HepG2 (cell line): ENCODE measurements around the gene NPTXR. TPM values are rescaled to one million over a fixed set of nuclear protein-coding genes. Genes with fewer than 3 reads are reported as not detected.

Experiments
- ATAC-seq: fragments of 200-7000 bp; cut with Tn5 transposase; 3 replicates; pipeline ENCODE4 v1.9.1; 2020; ENCODE audit warnings: mild to moderate bottlenecking, moderate library complexity
- BruUV-seq: library from RNA; stranded (reverse); fragments of 400-500 nt; replicated peaks from 2 replicates; lab custom pipeline; 2021; lab: Mats Ljungman, UMichigan
- CTCF ChIA-PET: fragments of 300-600 bp; formaldehyde crosslinking; extraction: SDS; loops from one replicate; lab custom pipeline; 2021; ENCODE audit warnings: low total read pairs, inconsistent platforms, low intra/inter-chr PET ratio; lab: Yijun Ruan, JAX
- POLR2A ChIA-PET: fragments of 350-600 bp; sonication (Branson Sonifier 250); formaldehyde crosslinking; loops from one replicate; lab custom pipeline; 2020; ENCODE audit warnings: antibody characterized with exemption, inconsistent platforms; lab: Yijun Ruan, JAX
- DNase-seq: peaks from one replicate; pipeline ENCODE4 v3.0.0-alpha.2; 2015; ENCODE audit warnings: low spot score
- FAIRE-seq: peaks from 3 replicates; lab custom pipeline; 2011; peaks lifted over from hg19 to GRCh38; lab: Jason Lieb, UNC
- H2AFZ ChIP-seq: one replicate; pipeline ENCODE4 v1.6.1; 2011; ENCODE audit warnings: low read length, inconsistent platforms
- H3K27ac ChIP-seq: fragments of 300-600 bp; 3 replicates; pipeline ENCODE4 v1.8.0; 2011; ENCODE audit warnings: mixed run types, mild to moderate bottlenecking, mixed read lengths, low read length, inconsistent platforms; ENCODE audit not compliant: insufficient read depth; ENCODE audit errors: extremely low read length
- H3K27me3 ChIP-seq, 2 experiments: fragments of 200-600 bp in 1 of 2; 2 replicates in 1 of 2; 3 replicates in 1 of 2; pipeline versions ENCODE4 v1.6.0 to v1.8.0; 2011; ENCODE audit warnings: low read length in 2 of 2, mild to moderate bottlenecking in 2 of 2, moderate library complexity in 2 of 2, inconsistent platforms in 1 of 2; ENCODE audit not compliant: insufficient read depth in 2 of 2, control insufficient read depth in 1 of 2
- H3K36me3 ChIP-seq, 2 experiments: fragments of 200-600 bp in 1 of 2; replicated peaks in 1 of 2; 2 replicates in 1 of 2; 3 replicates in 1 of 2; pipeline versions ENCODE4 v1.5.1 to v1.8.0; 2011; ENCODE audit warnings: low read length in 2 of 2, inconsistent platforms in 1 of 2; ENCODE audit not compliant: insufficient read depth in 2 of 2, control insufficient read depth in 1 of 2
- H3K4me1 ChIP-seq: 2 replicates; pipeline ENCODE4 v1.5.1; 2012; ENCODE audit warnings: low read length, inconsistent platforms; ENCODE audit not compliant: insufficient read depth
- H3K4me2 ChIP-seq: 2 replicates; pipeline ENCODE4 v1.6.0; 2011; ENCODE audit warnings: low read depth, low read length, inconsistent platforms
- H3K4me3 ChIP-seq, 3 experiments: fragments of 200-600 bp in 1 of 3; sonication (generic), shearing (Covaris generic) in 1 of 3; replicated peaks in 1 of 3; 2 replicates each; pipeline ENCODE4 v1.5.1; 2011 to 2016; ENCODE audit warnings: low read length in 3 of 3, inconsistent platforms in 2 of 3, low read depth in 2 of 3, mild to moderate bottlenecking in 2 of 3, control low read depth in 1 of 3, mixed read lengths in 1 of 3; ENCODE audit not compliant: insufficient read depth in 1 of 3
- H3K79me2 ChIP-seq: one replicate; pipeline ENCODE4 v1.6.1; 2011; ENCODE audit warnings: low read length, inconsistent platforms; ENCODE audit not compliant: insufficient read depth
- H3K9ac ChIP-seq: 2 replicates; pipeline ENCODE4 v1.6.0; 2011; ENCODE audit warnings: mild to moderate bottlenecking, low read depth, low read length, inconsistent platforms; ENCODE audit not compliant: insufficient read depth
- H3K9me3 ChIP-seq: 2 replicates; pipeline ENCODE4 v1.5.1; 2012; ENCODE audit warnings: mild to moderate bottlenecking, low read length
- H4K20me1 ChIP-seq: 2 replicates; pipeline ENCODE4 v1.6.0; 2011; ENCODE audit warnings: inconsistent platforms, mild to moderate bottlenecking, low read length, moderate library complexity; ENCODE audit not compliant: insufficient read depth
- CBX5 ChIP-seq: sonication (generic); formaldehyde crosslinking; IDR thresholded peaks from 2 replicates; pipeline ENCODE4 v1.4.0; 2020; ENCODE audit warnings: missing genetic modification reagents, borderline replicate concordance
- ELF3 ChIP-seq: IDR thresholded peaks from 2 replicates; pipeline ENCODE4 v1.6.1; 2016; ENCODE audit warnings: missing genetic modification reagents, missing compliant biosample characterization
- ERF ChIP-seq: IDR thresholded peaks from 2 replicates; pipeline ENCODE4 v1.6.1; 2018; ENCODE audit warnings: missing biosample characterization, missing genetic modification reagents
- FOSL2 ChIP-seq: sonication (generic); formaldehyde crosslinking; IDR thresholded peaks from 2 replicates; pipeline ENCODE4 v1.4.0; 2020; ENCODE audit warnings: missing genetic modification reagents
- FOXA3 ChIP-seq: IDR thresholded peaks from 2 replicates; pipeline ENCODE4 v1.6.1; 2016; ENCODE audit warnings: missing genetic modification reagents, missing compliant biosample characterization
- HDAC2 ChIP-seq: sonication (generic); formaldehyde crosslinking; IDR thresholded peaks from 2 replicates; pipeline ENCODE4 v1.4.0; 2020; ENCODE audit warnings: missing genetic modification reagents
- KLF16 ChIP-seq, 2 experiments: sonication (generic) in 1 of 2; formaldehyde crosslinking in 1 of 2; IDR thresholded peaks; 2 replicates each; pipeline versions ENCODE4 v1.6.1 to v1.8.0; 2016 to 2023; ENCODE audit warnings: missing genetic modification reagents in 2 of 2, missing compliant biosample characterization in 1 of 2
- LCORL ChIP-seq, 2 experiments: fragments of 450-650 bp in 1 of 2; sonication (generic) in 1 of 2; formaldehyde crosslinking in 1 of 2; IDR thresholded peaks; 2 replicates each; pipeline versions ENCODE4 v1.5.0 to v1.6.1; 2017 to 2020; ENCODE audit warnings: antibody characterized with exemption in 1 of 2, missing genetic modification reagents in 1 of 2
- MYC ChIP-seq: sonication (generic); formaldehyde crosslinking; IDR thresholded peaks from 2 replicates; pipeline ENCODE4 v1.9.0; 2021; ENCODE audit warnings: missing genetic modification reagents, borderline replicate concordance
- SAP130 ChIP-seq: IDR thresholded peaks from 2 replicates; pipeline ENCODE4 v1.6.1; 2016; ENCODE audit warnings: low read depth
- THAP11 ChIP-seq: IDR thresholded peaks from 2 replicates; pipeline ENCODE4 v1.6.1; 2016; ENCODE audit warnings: missing biosample characterization, missing genetic modification reagents
- ZBTB25 ChIP-seq: IDR thresholded peaks from 2 replicates; pipeline ENCODE4 v1.6.1; 2018; ENCODE audit warnings: missing genetic modification reagents
- ZGPAT ChIP-seq: IDR thresholded peaks from 2 replicates; pipeline ENCODE4 v1.6.1; 2016; ENCODE audit warnings: mild to moderate bottlenecking
- ZNF263 ChIP-seq: sonication (generic); formaldehyde crosslinking; IDR thresholded peaks from 2 replicates; pipeline ENCODE4 v1.4.0; 2020; ENCODE audit warnings: missing genetic modification reagents
- ZNF331 ChIP-seq: sonication (generic); formaldehyde crosslinking; IDR thresholded peaks from 2 replicates; pipeline ENCODE4 v1.4.0; 2020; ENCODE audit warnings: missing genetic modification reagents
- ZNF362 ChIP-seq: sonication (generic); formaldehyde crosslinking; IDR thresholded peaks from 2 replicates; pipeline ENCODE4 v1.4.0; 2020; ENCODE audit warnings: missing genetic modification reagents, mild to moderate bottlenecking, borderline replicate concordance
- ZNF574 ChIP-seq: sonication (generic); formaldehyde crosslinking; IDR thresholded peaks from 2 replicates; pipeline ENCODE4 v1.4.0; 2020; ENCODE audit warnings: missing genetic modification reagents
- ZNF605 ChIP-seq: sonication (generic); formaldehyde crosslinking; IDR thresholded peaks from 2 replicates; pipeline ENCODE4 v1.8.0; 2022; ENCODE audit warnings: mild to moderate bottlenecking, missing genetic modification reagents
- WGBS: methylation state at CpG from one replicate; pipeline ENCODE4 v1.1.6; 2017; ENCODE audit warnings: low lambda C conversion rate; 5-methylcytosine and 5-hydroxymethylcytosine counted together
- in situ Hi-C: cut with HindIII; loops from 2 replicates; pipeline ENCODE4 v1.10.0; 2017; ENCODE audit warnings: low pct_unique_long_range_greater_than_20kb; ENCODE audit not compliant: extremely low pct_ligation_motif_present
- intact Hi-C: fragments of 100-400 bp; cut with micrococcal nuclease; formaldehyde crosslinking; loops from one replicate; pipeline ENCODE4 v1.10.0; 2022; ENCODE audit not compliant: unreplicated experiment
- polyA plus RNA-seq, 8 experiments: library from polyadenylated mRNA; depleted of rRNA in 3 of 8; stranded (reverse) in 7 of 8; unstranded in 1 of 8; fragments of >200 nt; fragmentation: Illumina TruSeq in 4 of 8; extraction: Trizol in 4 of 8; gene quantifications; 2 replicates each; pipeline versions ENCODE4 v1.2.1 to v1.2.3, GENCODE V29; 2011 to 2016; ENCODE audit warnings: low read depth in 4 of 8, missing spikeins in 1 of 8, mixed read lengths in 1 of 8; ENCODE audit not compliant: insufficient read depth in 1 of 8
- total RNA-seq, 5 experiments: library from RNA; depleted of rRNA; stranded (reverse); fragments of >200 nt; fragmentation: Illumina TruSeq; extraction: Trizol; gene quantifications; 2 replicates each; pipeline ENCODE4 v1.2.3, GENCODE V29; 2016; ENCODE audit warnings: low read depth in 1 of 5

The NPTXR gene
- total and polyA plus RNA-seq, 2 of the 13 experiments (the other 11 are each of a cell fraction or from before 2014, with no cell fraction given): 2.6 to 4.8 TPM

GRCh38 chr22:38870312-38870741 is 26.5 kb upstream of the NPTXR start:
- Histone ChIP-seq H3K36me3 (no peaks in the 10 kb centered on the region; a peak in 1 of 5 replicates), H2AFZ (no peak overlapping the region), H3K4me3 (peak overlapping the region in 1 of 3 experiments; percentile 68; a peak in 1 of 6 replicates), H3K79me2 (no peaks in the 10 kb centered on the region), H3K9ac (no peak overlapping the region), H3K27ac (no peak overlapping the region), H3K4me1 (peaks cover 20% of the 10 kb centered on the region), H3K27me3 (peaks cover 2 to 27% of the 10 kb centered on the region in 2 experiments; a peak in 4 of 5 replicates), H3K9me3 (no peaks in the 10 kb centered on the region), H3K4me2 (peak overlapping the region; percentile 99), H4K20me1 (peaks cover 3% of the 10 kb centered on the region; the same call in 1 of the 2 replicates)
- POLR2A ChIA-PET: interaction anchor here (1.0 to 1.1 kb wide), 2 partner anchors 54 to 150 kb away, joined by 3 to 5 read pairs; partner anchors contain the start of gene APOBEC3D
- in situ Hi-C loops (loop anchor here (5.0 to 10.0 kb wide), 2 partner anchors 132 to 254 kb away; no protein-coding TSS in a partner anchor), intact Hi-C loops (loop anchor here (2.0 kb wide), 1 partner anchor 54 kb away; no protein-coding TSS in a partner anchor)
- ATAC-seq: peak; percentile 69
- FAIRE-seq: peak; percentile 89
- BruUV-seq: no TSS peak
- DNase-seq: peak; percentile 78
- 32% methylated on average over 12 of the region's 12 CpGs for WGBS
- CTCF ChIA-PET: interaction anchor here (1.0 to 2.2 kb wide), 7 partner anchors 103 to 252 kb away, joined by 3 to 23 read pairs (median 6); partner anchors contain the start of gene APOBEC3B
- TF ChIP-seq ERF (CRISPR knock-in tag) (peak; percentile 28; the same call in 1 of the 2 replicates), ZNF605 (CRISPR knock-in tag) (no peak), FOXA3 (CRISPR knock-in tag) (peak; percentile 21; the same call in 1 of the 2 replicates), THAP11 (CRISPR knock-in tag) (peak; percentile 58), KLF16 (CRISPR knock-in tag; IDR thresholded peaks at IDR 0.05) (peak in 1 of 2 experiments; percentile 39; a peak in 1 of 4 replicates), ZNF574 (CRISPR knock-in tag) (peak; percentile 49; the same call in 1 of the 2 replicates), ELF3 (CRISPR knock-in tag) (0 out of 2 replicates have a peak, but pooled peaks have one; percentile 50), ZNF362 (CRISPR knock-in tag) (peak; percentile 58; the same call in 1 of the 2 replicates), ZGPAT (0 out of 2 replicates have a peak, but pooled peaks have one; percentile 31), FOSL2 (CRISPR knock-in tag) (peak; percentile 31; the same call in 1 of the 2 replicates), ZBTB25 (CRISPR knock-in tag) (0 out of 2 replicates have a peak, but pooled peaks have one; percentile 27), LCORL (IDR thresholded peaks at IDR 0.05) (no peak), LCORL (CRISPR knock-in tag; IDR thresholded peaks at IDR 0.05) (0 out of 2 replicates have a peak, but pooled peaks have one; percentile 48), ZNF263 (peak; percentile 59), HDAC2 (CRISPR knock-in tag) (peak; percentile 48; the same call in 1 of the 2 replicates), ZNF331 (CRISPR knock-in tag) (0 out of 2 replicates have a peak, but pooled peaks have one; percentile 54), CBX5 (CRISPR knock-in tag) (peak; percentile 48; the same call in 1 of the 2 replicates), SAP130 (CRISPR knock-in tag) (peak; percentile 46; the same call in 1 of the 2 replicates), MYC (CRISPR knock-in tag) (peak; percentile 25; the same call in 1 of the 2 replicates)
